Fibroblast of lung (primary cell): ENCODE data around the gene EXOC6B.

Source experiments
- EZH2 ChIP-seq: IDR thresholded peaks from 2 replicates; pipeline ENCODE4 v1.5.1; 2012; ENCODE audit warnings: low read length, control low read depth, mild to moderate bottlenecking; ENCODE audit errors: missing control alignments
- TF ChIP-seq, protein P1 (sequence below), 2 donors: IDR thresholded peaks in 1 of 2; conservative IDR thresholded peaks in 1 of 2; 1 replicate in 1 of 2; 2 replicates in 1 of 2; pipeline ENCODE4 v1.5.1; 2011 to 2012; ENCODE audit warnings: low read length in 2 of 2, control low read depth in 1 of 2, inconsistent platforms in 1 of 2, low read depth in 1 of 2, mild to moderate bottlenecking in 1 of 2

DNA sequence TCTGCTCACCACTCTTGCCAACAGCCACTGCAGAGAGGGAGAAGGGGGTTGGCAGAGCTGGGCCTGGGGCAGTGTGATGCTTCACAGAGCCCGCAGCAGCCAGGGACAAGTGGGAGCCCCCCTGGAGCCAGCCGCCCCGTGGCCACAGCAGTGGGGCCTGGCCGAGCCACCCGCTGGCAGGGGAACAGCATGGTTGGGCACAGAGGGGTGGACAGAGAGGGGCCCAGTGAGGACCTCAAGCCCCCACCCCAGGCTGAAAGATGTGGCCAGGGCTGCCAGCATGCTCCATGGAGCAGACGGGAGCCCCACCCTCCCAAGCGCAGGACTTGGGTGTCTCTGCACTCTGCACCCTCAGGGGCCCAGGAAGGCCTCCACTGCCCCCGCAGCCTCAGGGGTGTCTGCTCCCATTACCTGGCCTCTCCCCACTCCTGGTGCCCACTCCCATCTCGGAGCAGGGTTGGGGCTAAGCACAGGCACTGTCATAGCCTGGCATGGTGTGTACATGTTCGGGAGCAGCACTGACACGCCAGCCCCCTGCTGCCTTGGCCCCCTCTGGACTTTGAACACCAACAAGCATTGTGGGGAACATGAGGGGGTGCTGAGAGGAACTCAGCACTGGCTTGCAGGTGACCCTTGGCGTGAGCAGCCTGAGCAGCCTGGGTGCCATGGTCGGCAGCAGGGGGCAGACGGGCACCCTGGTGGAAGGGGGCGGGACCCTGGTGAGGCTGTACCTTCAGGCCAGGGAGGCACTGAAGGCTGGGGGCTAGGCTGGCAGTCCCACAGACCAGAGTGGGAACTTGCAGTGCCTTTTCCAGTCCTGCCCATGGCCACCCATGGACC, 398.6 kb downstream of the EXOC6B start:
- TF ChIP-seq, protein P1, sequence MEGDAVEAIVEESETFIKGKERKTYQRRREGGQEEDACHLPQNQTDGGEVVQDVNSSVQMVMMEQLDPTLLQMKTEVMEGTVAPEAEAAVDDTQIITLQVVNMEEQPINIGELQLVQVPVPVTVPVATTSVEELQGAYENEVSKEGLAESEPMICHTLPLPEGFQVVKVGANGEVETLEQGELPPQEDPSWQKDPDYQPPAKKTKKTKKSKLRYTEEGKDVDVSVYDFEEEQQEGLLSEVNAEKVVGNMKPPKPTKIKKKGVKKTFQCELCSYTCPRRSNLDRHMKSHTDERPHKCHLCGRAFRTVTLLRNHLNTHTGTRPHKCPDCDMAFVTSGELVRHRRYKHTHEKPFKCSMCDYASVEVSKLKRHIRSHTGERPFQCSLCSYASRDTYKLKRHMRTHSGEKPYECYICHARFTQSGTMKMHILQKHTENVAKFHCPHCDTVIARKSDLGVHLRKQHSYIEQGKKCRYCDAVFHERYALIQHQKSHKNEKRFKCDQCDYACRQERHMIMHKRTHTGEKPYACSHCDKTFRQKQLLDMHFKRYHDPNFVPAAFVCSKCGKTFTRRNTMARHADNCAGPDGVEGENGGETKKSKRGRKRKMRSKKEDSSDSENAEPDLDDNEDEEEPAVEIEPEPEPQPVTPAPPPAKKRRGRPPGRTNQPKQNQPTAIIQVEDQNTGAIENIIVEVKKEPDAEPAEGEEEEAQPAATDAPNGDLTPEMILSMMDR (conservative IDR thresholded peaks at IDR 0.05 in 1 of 2, IDR thresholded peaks at IDR 0.05 in 1 of 2; ENCODE audit: low read depth in 1 of 2, low read length in 2 of 2): no peak
- TF ChIP-seq EZH2: no peak
